RWPE1 (cell line): ENCODE results near the gene BSCL2.

Experiments used
- CTCF ChIA-PET: fragments of 350-600 bp; sonication (Branson Sonifier 250); formaldehyde crosslinking; extraction: SDS; loops from one replicate; lab custom pipeline; 2021; lab: Yijun Ruan, JAX
- POLR2A ChIA-PET: fragments of 400-600 bp; formaldehyde crosslinking; extraction: SDS; loops from one replicate; lab custom pipeline; 2020; ENCODE audit warnings: antibody characterized with exemption; ENCODE audit not compliant: low non-redundant PET; lab: Yijun Ruan, JAX
- DNase-seq: peaks from one replicate; pipeline ENCODE4 v3.0.0; 2012; ENCODE audit warnings: low spot score
- H3K27ac ChIP-seq: fragments of 450-650 bp; 2 replicates; pipeline ENCODE4 v1.5.1; 2017
- TF ChIP-seq, protein P1 (sequence below): fragments of 450-650 bp; conservative IDR thresholded peaks from 2 replicates; pipeline ENCODE4 v1.5.1; 2017; ENCODE audit warnings: low read depth, mild to moderate bottlenecking

BSCL2 gene

GRCh38 chr11:62719302-62719978 is 12.2 kb upstream of the BSCL2 start:
- ChIA-PET POLR2A (no interaction called here), CTCF (interaction anchor here (0.5 kb wide), 1 partner anchor 12 kb away, joined by 3 read pairs; no protein-coding TSS in a partner anchor)
- H3K27ac ChIP-seq = peak overlapping the region; percentile 16
- TF ChIP-seq, protein P1, sequence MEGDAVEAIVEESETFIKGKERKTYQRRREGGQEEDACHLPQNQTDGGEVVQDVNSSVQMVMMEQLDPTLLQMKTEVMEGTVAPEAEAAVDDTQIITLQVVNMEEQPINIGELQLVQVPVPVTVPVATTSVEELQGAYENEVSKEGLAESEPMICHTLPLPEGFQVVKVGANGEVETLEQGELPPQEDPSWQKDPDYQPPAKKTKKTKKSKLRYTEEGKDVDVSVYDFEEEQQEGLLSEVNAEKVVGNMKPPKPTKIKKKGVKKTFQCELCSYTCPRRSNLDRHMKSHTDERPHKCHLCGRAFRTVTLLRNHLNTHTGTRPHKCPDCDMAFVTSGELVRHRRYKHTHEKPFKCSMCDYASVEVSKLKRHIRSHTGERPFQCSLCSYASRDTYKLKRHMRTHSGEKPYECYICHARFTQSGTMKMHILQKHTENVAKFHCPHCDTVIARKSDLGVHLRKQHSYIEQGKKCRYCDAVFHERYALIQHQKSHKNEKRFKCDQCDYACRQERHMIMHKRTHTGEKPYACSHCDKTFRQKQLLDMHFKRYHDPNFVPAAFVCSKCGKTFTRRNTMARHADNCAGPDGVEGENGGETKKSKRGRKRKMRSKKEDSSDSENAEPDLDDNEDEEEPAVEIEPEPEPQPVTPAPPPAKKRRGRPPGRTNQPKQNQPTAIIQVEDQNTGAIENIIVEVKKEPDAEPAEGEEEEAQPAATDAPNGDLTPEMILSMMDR = no peak
- DNase-seq = no peak

DNA sequence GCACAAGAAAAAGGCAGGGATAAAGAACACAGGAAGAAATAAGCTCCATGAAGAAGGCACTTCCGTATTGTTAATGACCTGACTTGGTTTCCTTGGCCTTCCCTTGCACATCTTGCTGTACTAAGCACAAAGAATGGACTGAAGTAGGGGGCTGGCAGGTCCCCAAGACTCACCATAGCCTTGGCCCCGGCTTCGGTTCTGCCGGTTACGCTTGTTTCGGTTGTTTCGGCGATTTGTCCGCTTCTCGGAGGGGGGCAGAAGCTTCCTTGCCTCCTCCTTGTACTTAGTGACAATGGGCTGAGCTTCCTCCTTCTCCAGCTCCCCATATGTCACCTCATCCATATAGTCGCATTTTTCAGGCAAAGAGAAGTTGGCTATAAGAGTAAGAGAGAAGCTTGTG is 9.6 kb upstream of the BSCL2 start:
- ChIA-PET POLR2A (no interaction called here), CTCF (interaction anchor here (0.6 kb wide), 1 partner anchor 75 kb away, joined by 4 read pairs; no protein-coding TSS in a partner anchor)
- H3K27ac ChIP-seq = peak overlapping the region; percentile 31; the same call in 1 of the 2 replicates
- TF ChIP-seq, protein P1 = no peak
- DNase-seq = no peak

GRCh38 chr11:62716206-62716605 is 9.0 kb upstream of the BSCL2 start:
- POLR2A ChIA-PET = no interaction called here
- CTCF ChIA-PET = no interaction called here
- TF ChIP-seq, protein P1 = no peak
- no peak overlapping the region for H3K27ac ChIP-seq
- DNase-seq = no peak

- H3K27ac ChIP-seq = peak overlapping the region; percentile 60
- CTCF ChIA-PET = interaction anchor here (0.6 to 1.0 kb wide), 2 partner anchors 10 to 1467 kb away, joined by 3 read pairs; no protein-coding TSS in a partner anchor
- DNase-seq = no peak
- POLR2A ChIA-PET = no interaction called here
- TF ChIP-seq, protein P1 = no peak
Measured at GRCh38 chr11:62715150-62716130, 8.2 kb upstream of the BSCL2 start.

DNA sequence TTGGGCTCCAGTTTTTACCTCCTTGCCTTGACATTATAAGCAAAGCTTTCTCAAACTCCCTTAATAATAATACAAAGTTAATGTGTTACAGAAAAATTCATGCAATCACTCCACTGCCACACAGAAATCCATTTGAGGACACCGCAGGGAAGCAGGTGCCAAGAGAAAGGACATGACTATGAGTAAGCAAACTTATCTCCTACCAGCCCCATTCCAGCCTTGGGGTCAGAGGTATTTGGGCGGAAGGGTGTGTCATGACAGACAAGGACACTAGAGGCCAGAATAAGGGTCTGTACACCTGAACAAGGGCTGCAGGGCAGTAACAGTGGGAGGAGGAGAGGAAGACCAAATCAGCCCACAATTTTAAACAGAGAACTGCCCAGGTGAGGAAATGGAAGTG is 6.1 kb upstream of the BSCL2 start:
- ChIA-PET CTCF (no interaction called here), POLR2A (interaction anchor here (0.5 kb wide), 1 partner anchor 262 kb away, joined by 4 read pairs; no protein-coding TSS in a partner anchor)
- peak overlapping the region; percentile 60 for H3K27ac ChIP-seq
- DNase-seq = no peak
- TF ChIP-seq, protein P1 = no peak

GRCh38 chr11:62712861-62713260 is 5.6 kb upstream of the BSCL2 start:
- ChIA-PET POLR2A (interaction anchor here (0.5 kb wide), 1 partner anchor 261 kb away, joined by 4 read pairs; no protein-coding TSS in a partner anchor), CTCF (no interaction called here)
- no peak for DNase-seq
- H3K27ac ChIP-seq = no peak overlapping the region
- TF ChIP-seq, protein P1 = no peak
